ENCODE measurements around the gene STAC3.

The STAC3 gene

DNA sequence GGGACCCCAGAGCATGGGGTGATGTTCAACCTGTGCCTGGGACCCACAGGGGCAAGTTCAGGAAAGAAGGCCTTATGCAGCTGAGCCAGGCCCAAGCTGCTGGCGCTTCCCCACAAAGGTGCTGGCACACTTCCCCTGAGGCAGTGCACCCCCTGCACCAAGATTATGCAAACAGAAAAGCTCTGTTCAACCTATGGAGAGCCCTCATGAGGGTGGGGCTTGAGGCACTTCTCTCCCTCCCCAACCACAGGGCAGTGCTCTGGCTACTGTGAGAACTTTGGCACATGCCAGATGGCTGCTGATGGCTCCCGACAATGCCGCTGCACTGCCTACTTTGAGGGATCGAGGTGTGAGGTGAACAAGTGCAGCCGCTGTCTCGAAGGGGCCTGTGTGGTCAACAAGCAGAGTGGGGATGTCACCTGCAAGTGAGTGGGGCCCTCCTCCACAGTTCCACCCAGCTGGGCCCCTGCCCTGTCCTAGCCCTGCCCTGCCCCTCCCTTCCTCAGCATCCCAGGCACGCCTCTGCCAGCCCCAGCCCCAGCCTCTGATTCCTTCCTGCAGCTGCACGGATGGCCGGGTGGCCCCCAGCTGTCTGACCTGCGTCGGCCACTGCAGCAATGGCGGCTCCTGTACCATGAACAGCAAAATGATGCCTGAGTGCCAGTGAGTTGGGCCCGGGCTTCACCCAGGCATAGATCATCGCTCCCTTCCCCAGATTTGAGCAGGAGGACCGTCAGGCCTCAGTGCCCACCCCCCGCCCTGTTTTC is 39.9 kb downstream of the STAC3 start:
- Histone ChIP-seq H3K36me3 (replicated peaks; ENCODE audit: low read depth, low read length) (no peaks in the 10 kb centered on the region), H4K20me1 (ENCODE audit: insufficient read depth, low read length) (peaks cover 4% of the 10 kb centered on the region; the same call in 1 of the 2 replicates), H3K9ac (ENCODE audit: low read length) (no peak overlapping the region), H3K4me3 (ENCODE audit: low read length) (no peak overlapping the region), H3K79me2 (ENCODE audit: low read length) (no peaks in the 10 kb centered on the region), H3K4me1 (ENCODE audit: low read length) (peaks cover 28% of the 10 kb centered on the region), H3K4me2 (ENCODE audit: low read length) (no peak overlapping the region), H3K27me3 (ENCODE audit: low read depth, low read length) (peaks cover 24% of the 10 kb centered on the region), H2AFZ (ENCODE audit: low read depth, low read length) (no peak overlapping the region), H3K27ac (ENCODE audit: low read length) (no peak overlapping the region), H3K9me3 (ENCODE audit: insufficient read depth, low read length) (no peaks in the 10 kb centered on the region)
- TF ChIP-seq, protein P1, sequence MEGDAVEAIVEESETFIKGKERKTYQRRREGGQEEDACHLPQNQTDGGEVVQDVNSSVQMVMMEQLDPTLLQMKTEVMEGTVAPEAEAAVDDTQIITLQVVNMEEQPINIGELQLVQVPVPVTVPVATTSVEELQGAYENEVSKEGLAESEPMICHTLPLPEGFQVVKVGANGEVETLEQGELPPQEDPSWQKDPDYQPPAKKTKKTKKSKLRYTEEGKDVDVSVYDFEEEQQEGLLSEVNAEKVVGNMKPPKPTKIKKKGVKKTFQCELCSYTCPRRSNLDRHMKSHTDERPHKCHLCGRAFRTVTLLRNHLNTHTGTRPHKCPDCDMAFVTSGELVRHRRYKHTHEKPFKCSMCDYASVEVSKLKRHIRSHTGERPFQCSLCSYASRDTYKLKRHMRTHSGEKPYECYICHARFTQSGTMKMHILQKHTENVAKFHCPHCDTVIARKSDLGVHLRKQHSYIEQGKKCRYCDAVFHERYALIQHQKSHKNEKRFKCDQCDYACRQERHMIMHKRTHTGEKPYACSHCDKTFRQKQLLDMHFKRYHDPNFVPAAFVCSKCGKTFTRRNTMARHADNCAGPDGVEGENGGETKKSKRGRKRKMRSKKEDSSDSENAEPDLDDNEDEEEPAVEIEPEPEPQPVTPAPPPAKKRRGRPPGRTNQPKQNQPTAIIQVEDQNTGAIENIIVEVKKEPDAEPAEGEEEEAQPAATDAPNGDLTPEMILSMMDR (IDR thresholded peaks at IDR 0.05; ENCODE audit: low read depth, low read length), result no peak
- no peak for TF ChIP-seq EZH2phosphoT487 (IDR thresholded peaks at IDR 0.05; ENCODE audit: low read depth)

DNA sequence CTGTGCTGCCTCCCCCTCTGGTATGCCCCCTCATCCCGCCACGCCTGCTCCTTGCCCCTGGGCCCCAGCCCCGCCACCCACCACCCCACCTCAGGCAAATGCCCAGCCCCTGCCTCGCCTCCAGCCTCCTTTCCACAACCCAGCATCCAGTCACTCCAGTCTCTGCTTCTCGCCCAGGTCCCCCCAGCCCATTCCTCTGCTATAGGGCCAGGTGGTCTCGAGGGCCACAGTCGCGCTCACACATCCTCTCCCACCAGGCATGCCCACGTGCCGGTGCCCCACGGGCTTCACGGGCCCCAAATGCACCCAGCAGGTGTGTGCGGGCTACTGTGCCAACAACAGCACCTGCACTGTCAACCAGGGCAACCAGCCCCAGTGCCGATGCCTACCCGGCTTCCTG is 40.5 kb downstream of the STAC3 start:
- Histone ChIP-seq H3K9ac (ENCODE audit: low read length) (no peak overlapping the region), H3K4me1 (ENCODE audit: low read length) (peaks cover 21% of the 10 kb centered on the region), H3K36me3 (replicated peaks; ENCODE audit: low read depth, low read length) (no peaks in the 10 kb centered on the region), H3K27me3 (ENCODE audit: low read depth, low read length) (peaks cover 17% of the 10 kb centered on the region), H3K9me3 (ENCODE audit: insufficient read depth, low read length) (no peaks in the 10 kb centered on the region), H3K4me3 (ENCODE audit: low read length) (no peak overlapping the region), H3K4me2 (ENCODE audit: low read length) (no peak overlapping the region), H3K79me2 (ENCODE audit: low read length) (no peaks in the 10 kb centered on the region), H3K27ac (ENCODE audit: low read length) (no peak overlapping the region), H4K20me1 (ENCODE audit: insufficient read depth, low read length) (peaks cover 4% of the 10 kb centered on the region; the same call in 1 of the 2 replicates), H2AFZ (ENCODE audit: low read depth, low read length) (no peak overlapping the region)
- no peak for TF ChIP-seq EZH2phosphoT487 (IDR thresholded peaks at IDR 0.05; ENCODE audit: low read depth)
- TF ChIP-seq, protein P1 (IDR thresholded peaks at IDR 0.05; ENCODE audit: low read depth, low read length), result no peak

DNA sequence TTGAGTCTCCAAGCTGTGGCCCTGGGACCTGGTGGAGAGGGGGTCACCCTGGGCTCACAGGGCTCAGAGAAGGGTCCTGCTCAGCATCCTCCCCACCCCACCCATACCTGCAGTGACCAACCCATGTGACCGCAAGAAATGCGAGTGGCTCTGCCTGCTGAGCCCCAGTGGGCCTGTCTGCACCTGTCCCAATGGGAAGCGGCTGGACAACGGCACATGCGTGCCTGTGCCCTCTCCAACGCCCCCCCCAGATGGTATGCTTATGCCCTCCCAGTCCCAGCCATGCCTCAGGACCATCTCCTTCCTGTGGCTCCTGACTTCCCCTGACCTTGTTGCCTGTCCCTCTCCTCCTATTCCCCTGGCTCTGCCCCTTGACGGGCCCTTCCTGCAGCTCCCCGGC is 41.1 kb downstream of the STAC3 start:
- H3K36me3 ChIP-seq (replicated peaks; ENCODE audit: low read depth, low read length), result no peaks in the 10 kb centered on the region
- TF ChIP-seq, protein P1 (IDR thresholded peaks at IDR 0.05; ENCODE audit: low read depth, low read length), result no peak

DNA sequence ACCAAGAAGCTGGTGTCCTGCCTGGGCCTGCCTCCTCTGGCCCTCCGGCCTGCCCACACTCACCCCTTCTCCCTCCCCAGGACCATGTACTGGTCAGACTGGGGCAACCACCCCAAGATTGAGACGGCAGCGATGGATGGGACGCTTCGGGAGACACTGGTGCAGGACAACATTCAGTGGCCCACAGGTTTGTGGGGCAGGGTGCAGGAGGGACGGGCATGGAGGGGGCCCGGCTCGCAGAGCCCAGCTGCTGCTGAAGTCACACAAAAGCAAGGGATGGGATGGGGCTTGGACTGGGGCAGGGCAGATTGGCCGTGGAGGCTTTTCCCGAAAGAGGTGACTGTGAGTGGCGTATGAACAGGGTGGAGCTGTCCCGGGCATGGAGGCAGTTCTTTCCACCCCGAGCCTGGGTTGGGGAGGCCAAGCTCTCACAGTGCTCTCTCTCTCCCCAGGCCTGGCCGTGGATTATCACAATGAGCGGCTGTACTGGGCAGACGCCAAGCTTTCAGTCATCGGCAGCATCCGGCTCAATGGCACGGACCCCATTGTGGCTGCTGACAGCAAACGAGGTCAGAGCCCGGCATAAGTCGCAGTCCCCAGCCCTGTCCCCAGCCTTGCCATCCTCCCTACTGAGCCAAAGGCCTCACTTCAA is 42.2 kb downstream of the STAC3 start:
- TF ChIP-seq, protein P1 (IDR thresholded peaks at IDR 0.05; ENCODE audit: low read depth, low read length), result no peak
- TF ChIP-seq EZH2phosphoT487 (IDR thresholded peaks at IDR 0.05; ENCODE audit: low read depth), result no peak

More for the DNA sequence above, 41.1 kb downstream of the STAC3 start:
- peaks cover 12% of the 10 kb centered on the region for H3K27me3 ChIP-seq (ENCODE audit: low read depth, low read length)
- no peak overlapping the region for H3K27ac ChIP-seq (ENCODE audit: low read length)
- H3K79me2 ChIP-seq (ENCODE audit: low read length), result no peaks in the 10 kb centered on the region
- no peak overlapping the region for H2AFZ ChIP-seq (ENCODE audit: low read depth, low read length)
- no peak overlapping the region for H3K9ac ChIP-seq (ENCODE audit: low read length)
- no peaks in the 10 kb centered on the region for H3K9me3 ChIP-seq (ENCODE audit: insufficient read depth, low read length)
- H3K4me3 ChIP-seq (ENCODE audit: low read length), result no peak overlapping the region
- peaks cover 18% of the 10 kb centered on the region for H3K4me1 ChIP-seq (ENCODE audit: low read length)
- H4K20me1 ChIP-seq (ENCODE audit: insufficient read depth, low read length), result peaks cover 4% of the 10 kb centered on the region; the same call in 1 of the 2 replicates
- H3K4me2 ChIP-seq (ENCODE audit: low read length), result no peak overlapping the region

More for the DNA sequence above, 42.2 kb downstream of the STAC3 start:
- Histone ChIP-seq H3K27ac (ENCODE audit: low read length) (no peak overlapping the region), H3K4me1 (ENCODE audit: low read length) (peaks cover 8% of the 10 kb centered on the region), H3K4me2 (ENCODE audit: low read length) (no peak overlapping the region), H3K9ac (ENCODE audit: low read length) (no peak overlapping the region), H3K79me2 (ENCODE audit: low read length) (no peaks in the 10 kb centered on the region), H2AFZ (ENCODE audit: low read depth, low read length) (no peak overlapping the region), H4K20me1 (ENCODE audit: insufficient read depth, low read length) (no peaks in the 10 kb centered on the region), H3K27me3 (ENCODE audit: low read depth, low read length) (peaks cover 2% of the 10 kb centered on the region; the same call in 1 of the 2 replicates), H3K9me3 (ENCODE audit: insufficient read depth, low read length) (no peaks in the 10 kb centered on the region), H3K4me3 (ENCODE audit: low read length) (no peak overlapping the region), H3K36me3 (replicated peaks; ENCODE audit: low read depth, low read length) (no peaks in the 10 kb centered on the region)
